Activated CD4-positive, alpha-beta T cell treated with anti-CD3 and anti-CD28 coated beads, Interleukin-10, Interleukin-2, amounts not matched to agents 100 ng/mL and 50 ng/mL, durations not matched to agents 16 hours and 8 hours (primary cell): ENCODE measurements around the gene TUNAR.
A peak's percentile ranks its signal among the peaks of the same experiment; 100 is the strongest.
"Not testable (repeated sequence)": the region's sequence is repeated elsewhere in the genome, so short reads cannot be mapped to it uniquely, and the experiment has no call there.

Experiments
- DNase-seq: peaks from one replicate; pipeline ENCODE4 v3.0.0-alpha.2; 2020

Gene TUNAR

DNA sequence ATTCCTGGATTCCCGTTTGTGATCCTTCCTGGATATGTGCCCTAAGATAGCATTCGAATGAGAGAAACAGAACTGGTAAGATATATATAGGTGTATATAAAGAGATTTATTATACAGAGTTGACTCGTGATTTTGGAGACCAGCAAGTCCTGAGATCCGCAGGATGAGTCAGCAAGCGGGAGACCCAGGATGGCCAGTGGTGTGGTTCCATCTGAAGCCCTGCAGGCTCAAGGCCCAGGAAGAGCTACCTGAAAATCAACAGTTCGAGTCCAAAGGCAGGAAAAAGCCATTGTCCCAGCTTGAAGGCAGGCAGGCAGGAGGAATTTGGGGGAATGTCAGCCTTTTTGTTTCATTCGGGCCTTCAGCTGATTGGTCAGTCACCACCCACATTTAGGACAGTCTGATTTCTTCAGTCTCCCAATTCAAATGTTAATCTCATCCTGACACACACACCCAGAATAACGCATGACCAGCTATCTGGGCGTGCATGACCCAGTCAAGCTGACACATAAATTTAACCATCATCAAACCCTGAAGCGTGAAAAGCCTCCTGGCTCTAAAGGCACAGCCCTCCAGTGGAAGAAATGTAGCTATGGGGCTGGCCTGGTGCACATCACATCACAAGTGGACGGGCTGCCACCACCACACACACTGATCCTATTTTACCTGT lies 44.3 kb downstream of the TUNAR start:
- no peak for DNase-seq

DNA sequence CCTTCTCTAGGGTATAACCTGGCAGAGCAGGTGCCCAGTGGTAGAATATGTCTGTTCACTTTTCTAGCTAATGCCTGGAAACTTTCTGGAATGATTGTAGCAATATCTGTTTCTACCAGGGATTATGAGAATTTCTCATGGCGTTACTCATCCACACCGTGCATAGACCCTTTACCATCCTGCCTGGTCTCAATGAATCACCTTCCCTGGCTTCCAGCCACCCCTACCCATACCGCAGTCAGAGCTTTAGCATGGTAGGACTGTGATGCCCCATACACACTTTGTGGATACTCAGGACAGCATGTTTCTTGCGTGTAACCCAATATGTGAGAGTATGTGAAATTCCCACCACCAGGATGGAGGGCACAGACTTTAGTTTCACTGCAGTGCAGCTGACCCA lies 45.4 kb downstream of the TUNAR start:
- no peak for DNase-seq

DNA sequence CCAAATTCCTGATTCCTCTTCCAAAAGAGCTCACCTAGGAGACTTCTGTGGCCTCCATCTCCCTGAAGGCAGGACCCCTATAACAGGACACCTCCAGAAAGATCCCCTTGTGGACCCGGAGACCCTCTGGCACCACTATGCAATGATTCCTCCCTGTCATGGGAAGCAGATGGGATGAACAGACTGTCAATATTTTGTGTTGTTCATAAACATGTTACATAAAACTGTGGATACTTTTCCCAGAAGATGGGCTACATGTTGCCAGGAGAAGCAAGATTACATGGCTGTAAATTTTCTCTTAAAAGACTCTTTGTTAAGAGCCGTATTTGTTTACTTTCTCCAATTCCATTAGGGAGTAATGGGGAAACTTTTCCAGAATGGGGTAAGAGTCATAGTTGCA lies 52.1 kb downstream of the TUNAR start:
- no peak for DNase-seq

DNA sequence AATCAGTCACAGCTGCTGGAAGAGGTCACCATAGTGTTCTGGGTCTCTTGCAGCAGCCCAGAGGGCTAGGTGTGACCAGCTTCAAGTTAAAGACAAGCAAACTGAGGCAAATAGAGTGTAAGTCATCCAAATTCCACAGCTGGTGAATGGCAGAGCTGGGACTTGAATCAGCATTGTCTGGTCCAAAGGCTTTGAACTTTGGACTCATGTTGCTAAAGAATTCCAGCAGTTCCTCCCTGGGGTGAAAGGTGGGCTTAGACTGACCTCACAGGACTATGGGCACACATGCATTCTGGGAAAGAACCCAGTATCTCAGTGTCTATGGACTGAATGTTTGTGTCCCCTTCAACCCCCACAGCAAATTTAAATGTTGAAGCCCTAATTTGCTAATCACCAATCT lies 54.8 kb downstream of the TUNAR start:
- no peak for DNase-seq

DNA sequence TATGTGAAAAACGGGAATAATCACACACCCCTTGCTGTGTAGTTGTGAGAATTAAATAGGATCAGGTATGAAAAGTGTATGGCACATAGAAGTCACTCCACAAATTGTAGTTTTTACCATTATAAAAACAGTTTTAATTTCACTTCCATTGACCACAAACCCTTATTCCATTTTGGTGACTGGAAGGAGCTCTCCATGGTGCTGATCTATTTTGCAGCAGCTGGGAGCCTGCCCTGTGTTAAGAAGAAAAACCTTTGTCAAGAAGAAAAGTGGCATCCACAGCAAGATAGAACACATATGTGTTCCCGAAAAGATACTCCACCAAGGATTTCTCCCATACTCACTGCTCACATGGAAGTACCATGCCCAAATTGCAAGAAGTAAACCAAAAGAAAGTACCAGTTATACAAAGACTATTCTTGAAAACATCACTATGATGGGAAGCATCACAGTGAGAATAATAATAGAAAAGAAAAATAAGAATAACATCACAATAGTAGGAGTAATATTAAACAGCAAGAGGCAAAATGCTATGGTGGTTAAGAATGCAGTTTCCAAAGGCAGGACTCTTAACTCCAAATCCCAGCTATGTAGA lies 58.7 kb downstream of the TUNAR start:
- DNase-seq, result peak; percentile 3

DNA sequence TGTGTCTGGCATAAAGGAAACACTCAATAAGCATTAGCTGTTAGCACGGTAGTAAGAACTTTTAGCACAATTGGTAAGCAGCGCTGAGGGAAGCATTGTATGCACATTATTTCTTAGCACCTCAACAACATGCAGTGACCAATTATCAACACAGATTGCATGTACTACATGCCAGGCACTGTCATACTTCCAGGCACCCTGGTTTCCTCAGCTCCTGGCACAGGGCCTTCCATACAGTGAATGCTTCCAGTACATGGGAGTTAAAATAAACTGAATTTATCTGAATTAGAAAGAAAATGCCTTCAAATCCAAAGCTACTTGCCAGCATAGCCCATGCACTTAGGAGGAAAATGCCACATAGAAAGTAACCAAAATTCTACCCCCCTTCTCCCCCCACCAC lies 59.4 kb downstream of the TUNAR start:
- no peak for DNase-seq

DNA sequence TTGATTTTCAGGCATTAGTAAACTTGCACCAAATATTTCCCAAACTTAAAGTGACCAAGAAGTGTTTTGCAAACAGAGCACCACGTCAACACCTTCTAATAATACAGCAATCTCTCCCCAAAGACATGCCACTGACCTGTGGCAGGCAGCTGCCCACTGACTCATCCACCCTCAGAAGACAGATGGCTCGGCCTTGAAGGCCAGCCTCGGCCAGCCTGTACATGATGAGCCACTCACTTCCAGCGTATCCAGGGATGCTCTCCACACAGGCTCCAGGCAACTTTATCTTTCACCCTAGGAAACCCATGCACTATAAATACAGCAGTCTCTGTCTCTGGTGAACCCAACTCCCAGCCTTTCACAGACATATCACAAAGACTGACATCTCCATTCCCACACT lies 62.7 kb downstream of the TUNAR start:
- no peak for DNase-seq

DNA sequence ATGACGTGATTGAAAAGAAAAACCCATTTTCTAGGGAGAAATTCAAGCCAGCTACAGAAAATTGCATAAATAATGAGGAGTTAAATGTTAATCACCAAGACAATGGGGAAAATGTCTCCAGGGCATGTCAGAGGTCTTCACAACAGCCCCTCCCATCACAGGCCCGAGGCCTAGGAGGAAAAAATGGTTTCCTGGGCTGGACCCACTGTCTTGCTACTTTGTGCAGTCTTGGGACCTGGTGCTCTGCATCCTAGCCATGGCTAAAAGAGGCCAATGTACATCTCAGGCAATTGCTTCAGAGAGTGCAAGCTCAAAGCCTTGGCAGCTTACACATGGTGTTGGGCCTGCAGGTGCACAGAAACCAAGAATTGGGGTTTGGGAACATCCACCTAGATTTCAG lies 65.3 kb downstream of the TUNAR start:
- DNase-seq, result no peak

DNA sequence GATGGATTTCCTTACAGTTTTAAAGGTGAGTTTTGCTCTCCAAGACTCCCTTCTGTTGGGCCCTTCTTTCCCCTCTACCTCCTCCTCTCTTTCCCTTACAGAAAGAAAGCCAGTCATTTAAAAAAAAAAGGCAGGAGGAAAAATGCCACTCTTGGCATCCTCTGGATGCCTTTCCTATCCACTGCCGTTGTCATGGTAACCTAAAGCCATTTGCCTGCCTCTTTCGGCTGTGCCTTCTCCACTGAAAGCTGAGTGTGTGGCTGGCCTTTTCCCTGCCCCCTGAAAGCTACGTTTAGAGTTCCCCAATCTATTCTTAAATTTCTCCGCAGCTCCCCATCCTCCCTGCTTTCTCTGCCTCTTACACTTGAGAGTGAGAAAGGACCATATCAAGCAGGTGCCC lies 67.1 kb downstream of the TUNAR start:
- DNase-seq, result no peak

DNA sequence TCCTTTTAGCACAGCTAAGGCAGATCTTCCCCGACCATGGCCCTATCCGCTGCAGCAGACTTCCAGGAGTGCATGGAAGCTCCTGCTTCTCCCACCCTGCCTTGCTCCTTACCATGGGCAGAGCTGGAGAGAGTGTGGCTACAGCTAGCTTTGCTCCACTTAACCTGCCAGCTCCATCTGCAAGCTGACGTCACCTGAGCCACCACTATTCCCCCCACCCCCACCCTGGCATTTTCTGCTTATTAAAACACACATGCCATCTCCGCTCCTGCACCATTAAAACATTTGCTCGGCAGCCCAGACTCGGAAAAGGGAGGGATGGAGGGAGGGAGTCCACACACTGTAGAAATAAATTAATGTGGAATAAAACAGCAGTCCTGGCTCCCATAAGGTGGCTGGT lies 67.8 kb downstream of the TUNAR start:
- no peak for DNase-seq

DNA sequence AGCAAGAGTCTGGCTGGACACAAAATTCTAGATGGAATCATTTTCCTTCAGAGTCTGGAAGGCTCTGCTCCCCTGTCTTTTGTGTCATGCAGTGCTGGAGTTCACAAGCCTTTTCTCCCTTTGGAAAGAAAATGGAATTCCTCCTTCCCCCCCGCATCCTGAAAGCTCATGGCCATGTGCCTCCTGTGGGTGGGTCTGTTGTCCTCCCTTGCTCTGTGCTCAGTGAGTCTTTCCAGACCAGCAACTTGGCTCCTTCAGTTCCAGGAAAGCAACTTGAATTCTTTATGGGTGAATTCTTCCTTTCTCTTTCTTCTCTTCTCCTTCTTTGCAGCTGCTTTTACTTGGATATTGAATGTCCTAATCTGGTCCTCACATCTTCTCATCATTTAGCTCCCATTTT lies 70.2 kb downstream of the TUNAR start:
- DNase-seq, result no peak

DNA sequence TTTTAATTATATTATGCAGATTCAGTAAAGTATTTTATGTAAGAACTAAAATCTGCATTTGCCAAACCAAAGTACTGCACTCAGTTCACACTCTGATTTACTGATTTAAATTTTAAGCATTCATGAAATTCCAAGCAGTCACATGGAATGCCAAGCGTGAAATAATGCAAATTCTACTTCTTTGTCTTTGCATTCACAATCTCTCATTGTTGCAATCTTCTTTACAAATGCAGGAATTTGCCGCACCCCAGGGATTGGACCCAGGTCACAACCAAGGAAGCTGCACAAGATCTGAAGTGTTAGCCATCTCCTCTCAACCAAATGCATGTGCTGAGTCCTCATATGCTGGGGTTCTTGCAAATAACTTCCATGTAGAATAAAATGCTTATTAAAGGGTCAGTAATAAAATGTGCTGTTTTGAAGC lies 71.9 kb downstream of the TUNAR start:
- DNase-seq, result no peak

DNA sequence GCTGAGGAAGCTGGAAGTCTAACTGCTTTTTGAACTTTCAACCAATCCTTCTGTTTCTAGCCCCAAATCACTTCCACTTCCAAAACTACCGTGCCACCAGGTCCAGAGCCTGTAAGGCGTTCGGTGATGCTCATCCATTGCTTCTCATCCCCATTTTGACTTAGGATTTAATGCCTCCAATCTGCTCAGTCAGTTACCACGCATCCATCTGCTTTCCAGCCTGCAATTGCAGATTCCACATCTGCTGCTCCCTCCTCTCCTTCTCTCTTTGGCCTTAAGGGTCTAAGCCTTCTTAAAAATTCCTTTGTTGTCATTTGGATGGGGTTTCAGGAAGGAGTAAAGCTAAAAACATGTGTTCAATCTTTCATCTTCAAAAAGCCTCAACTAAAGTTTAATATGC lies 74.7 kb downstream of the TUNAR start:
- DNase-seq, result no peak

DNA sequence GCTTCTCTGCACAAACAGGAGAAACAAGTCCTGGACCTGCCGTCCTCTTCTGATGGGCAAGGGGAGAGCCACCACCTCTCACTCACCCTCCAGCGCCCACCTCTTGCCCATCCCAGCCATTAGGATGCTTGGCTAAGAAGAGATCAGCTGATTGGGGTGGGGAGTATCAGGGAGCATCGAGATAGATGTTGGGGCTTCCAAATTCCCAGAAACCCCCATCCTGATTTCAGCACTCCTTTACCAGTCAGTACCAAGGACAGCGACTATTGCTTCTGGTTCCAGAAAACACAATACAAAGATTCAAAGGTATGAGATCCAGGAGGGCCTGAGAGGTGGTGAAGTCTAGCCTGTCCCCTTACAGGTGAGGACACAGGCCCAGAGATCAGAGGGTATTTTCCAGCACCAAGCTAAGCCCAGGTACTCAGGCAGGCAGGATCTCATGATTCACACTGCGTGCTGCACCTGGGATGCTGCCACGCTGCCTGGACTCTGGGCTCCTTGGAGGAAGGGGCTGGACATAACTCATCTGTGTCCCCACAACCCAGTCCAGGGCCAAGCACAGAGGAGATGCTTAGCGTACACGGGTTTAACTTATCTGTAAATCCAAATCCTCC lies 76.6 kb downstream of the TUNAR start:
- DNase-seq, result no peak

DNA sequence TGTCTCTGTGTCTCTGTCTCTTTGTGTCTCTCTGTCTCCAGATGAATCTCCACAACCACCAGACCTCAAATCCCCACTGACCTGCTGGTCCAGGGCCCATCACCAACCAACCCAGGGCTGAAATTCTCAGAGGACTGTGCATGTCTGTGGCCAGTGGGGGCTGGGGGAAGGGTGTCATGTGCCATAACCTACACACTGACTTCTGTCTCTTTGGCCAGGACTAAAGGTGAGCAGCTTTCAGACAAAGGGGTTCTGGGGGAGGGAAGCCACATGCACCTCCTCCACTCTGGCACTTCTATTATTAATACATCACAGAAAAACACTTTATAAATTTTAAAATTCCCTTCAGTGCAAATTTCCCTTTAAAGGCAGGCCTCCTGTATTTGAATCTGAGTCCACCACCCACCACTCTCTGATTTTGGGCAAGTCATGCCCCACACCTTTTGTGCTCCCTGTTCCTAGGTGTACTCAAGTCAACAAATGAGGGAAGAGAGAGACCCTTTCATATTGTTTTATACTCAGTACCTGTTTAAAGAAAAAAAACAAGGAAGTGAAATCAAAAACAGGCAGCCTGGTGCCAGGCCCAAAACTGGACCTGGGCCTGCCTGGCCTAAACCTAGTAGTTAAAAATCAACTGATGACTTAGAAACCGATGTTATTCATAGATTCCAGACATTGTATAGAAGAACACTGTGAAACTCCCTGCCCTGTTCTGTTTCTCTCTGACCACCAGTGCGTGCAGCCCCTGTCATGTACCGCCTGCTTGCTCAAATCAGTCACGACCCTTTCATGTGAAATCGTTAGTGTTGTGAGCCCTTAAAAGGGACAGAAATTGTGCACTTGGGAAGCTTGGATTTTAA lies 80.2 kb downstream of the TUNAR start:
- no peak for DNase-seq

DNA sequence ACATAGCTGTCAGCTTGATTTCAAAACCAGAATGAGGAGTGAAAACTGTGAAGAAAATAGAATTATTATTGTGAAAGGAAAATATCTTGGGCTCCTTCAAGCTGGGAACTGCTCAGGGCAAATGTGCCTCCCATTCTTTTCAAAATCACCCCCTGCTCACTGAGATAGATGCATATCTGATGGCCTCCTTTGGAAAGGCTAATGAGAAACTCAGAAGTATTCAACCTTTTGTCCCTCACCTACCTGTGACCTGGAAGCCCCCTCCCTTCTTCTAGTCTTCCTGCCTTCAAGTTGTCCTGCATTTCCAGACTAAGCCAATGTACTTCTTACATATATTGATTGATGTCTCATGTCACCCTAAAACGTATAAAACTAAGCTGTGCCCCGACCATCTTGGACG lies 81.5 kb downstream of the TUNAR start:
- no peak for DNase-seq

DNA sequence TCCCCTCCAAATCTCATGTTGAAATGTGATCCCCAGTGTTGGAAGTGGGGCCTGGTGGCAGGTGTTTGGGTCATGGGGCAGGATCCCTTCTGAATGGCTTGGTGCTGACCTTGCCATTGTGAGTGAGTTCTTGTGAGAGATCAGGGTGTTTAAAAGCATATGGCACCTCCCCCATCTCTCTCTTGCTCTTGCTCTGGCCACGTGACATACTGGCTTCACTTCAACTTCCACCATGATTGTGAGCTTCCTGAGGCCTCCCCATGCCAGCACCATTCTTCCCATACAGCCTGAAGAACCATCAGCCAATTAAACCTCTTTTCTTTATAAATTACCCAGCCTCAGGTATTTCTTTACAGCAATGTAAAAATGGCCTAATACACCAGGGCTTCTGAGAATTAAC lies 82.7 kb downstream of the TUNAR start:
- no peak for DNase-seq

DNA sequence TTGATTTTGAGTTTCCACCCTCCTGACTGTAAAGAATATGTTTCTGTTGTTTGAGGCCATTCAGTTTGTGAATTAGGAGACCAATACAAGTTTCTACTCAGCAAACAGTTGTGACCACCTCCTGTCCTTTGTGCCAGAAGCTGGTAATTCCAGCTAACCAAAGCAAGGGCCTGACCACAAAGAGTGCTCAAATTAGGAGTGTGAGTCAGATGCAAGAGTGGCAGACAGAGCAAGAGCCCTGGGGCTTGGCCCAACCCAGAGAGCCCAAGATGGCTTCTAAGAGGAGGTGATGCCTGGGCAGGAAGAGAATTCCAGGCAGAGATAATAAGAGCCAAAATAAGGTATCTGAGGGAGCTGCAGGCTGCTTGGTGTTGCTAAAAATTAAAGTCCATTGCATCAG lies 84.8 kb downstream of the TUNAR start:
- no peak for DNase-seq

DNA sequence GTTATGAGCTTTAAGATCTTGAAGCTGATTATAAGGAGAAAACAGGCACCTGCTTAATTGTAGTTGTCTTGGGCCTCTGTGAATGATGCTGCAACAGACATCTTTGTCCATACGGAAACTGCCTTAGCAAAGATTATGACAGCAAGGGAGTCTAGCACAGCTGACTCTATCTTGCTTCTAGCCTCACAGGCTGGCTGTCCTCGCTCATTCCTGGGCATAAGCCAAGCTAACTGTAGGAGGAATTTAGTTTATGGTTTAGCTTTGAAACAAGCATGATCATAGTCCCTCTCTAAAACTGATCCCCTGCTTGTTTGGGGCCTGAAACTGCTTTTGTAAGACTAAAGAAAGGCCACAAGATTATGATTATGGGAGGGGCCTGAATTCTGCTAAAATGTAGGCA lies 88.3 kb downstream of the TUNAR start:
- DNase-seq, result no peak

DNA sequence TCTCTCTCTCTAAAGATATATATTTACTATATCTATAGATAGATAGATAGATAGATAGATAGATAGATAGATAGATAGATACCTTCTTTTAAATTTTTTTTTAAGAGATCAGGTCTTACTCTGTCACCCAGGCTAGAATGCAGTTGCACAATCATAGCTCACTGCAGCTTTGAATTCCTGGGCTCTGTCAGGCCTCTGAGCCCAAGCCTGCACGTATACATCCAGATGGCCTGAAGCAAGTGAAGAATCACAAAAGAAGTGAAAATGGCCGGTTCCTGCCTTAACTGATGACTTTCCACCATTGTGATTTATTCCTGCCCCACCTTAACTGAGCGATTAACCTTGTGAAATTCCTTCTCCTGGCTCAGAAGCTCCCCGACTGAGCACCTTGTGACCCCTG lies 91.4 kb downstream of the TUNAR start:
- not testable (repeated sequence) for DNase-seq
